ENCODE measurements around the gene DDX54.
A peak's percentile ranks its signal among the peaks of the same experiment; 100 is the strongest.

- TF ChIP-seq POLR2A (IDR thresholded peaks at IDR 0.05) (no peak), CTCF (IDR thresholded peaks at IDR 0.05) (no peak), POLR2AphosphoS5 (IDR thresholded peaks at IDR 0.05) (peak; percentile 28 to 76 (median 60))
Measured at GRCh38 chr12:113185180-113186032, at the start of gene DDX54, which contains the start of gene RITA1.

All from sigmoid colon (tissue), 4 donors.